ENCODE measurements around the gene ST8SIA5.

Gene ST8SIA5

GRCh38 chr18:46738491-46738890, 18.4 kb downstream of the ST8SIA5 start:
- no peak for DNase-seq

DNA sequence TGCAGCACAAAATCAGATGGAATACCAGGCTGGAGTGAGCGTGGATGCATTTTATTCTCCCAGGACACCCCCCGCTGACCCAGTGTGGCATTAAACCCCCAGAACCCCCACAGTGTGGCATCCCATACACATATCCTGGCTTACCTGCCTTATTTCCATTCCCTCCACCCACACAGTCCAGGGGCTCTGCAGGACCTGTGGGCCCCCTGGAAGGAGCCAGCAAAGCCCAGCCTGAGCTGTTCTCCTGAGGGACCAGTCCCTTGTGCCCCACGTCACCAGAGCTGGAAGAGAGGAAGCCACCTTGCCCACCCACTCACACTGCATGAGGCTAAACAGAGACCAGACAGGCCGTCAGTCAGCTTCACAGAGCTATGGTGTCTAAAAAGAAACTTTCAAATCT, 20.1 kb downstream of the ST8SIA5 start:
- no peak for DNase-seq

DNA sequence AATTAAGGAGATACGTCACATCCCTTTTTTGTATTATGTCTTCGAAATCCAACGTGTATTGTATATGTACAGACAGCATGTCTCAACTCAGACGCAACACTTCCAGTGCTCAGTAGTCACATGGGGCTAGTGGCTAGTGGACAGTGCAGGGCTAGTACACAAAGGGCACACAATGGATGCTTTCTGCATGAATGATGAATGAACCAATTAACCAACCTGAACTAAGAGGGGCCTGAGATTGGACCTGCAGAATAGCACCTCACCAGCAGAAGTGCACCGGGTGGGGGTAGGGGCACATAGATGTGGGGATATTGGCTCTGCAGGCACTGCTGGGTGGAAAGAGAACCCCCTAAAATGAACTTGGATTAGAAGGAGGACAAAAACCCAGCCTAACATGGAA, 20.7 kb downstream of the ST8SIA5 start:
- DNase-seq, result no peak

DNA sequence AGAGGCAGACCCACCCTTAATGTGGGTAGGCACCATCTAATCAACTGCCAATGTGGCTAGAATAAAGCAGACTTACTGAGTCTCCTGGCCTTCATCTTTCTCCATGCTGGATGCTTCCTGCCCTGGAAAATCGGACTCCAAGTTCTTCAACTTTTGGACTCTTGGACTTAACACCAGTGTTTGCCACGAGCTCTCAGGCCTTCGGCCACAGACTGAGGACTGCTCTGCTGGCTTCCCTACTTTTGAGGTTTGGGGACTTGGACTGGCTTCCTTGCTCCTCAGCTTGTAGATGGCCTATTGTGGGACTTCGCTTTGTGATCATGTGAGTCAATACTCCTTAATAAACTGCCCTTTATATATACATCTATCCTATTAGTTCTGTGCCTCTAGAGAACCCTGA, 21.9 kb downstream of the ST8SIA5 start:
- DNase-seq, result no peak

- DNase-seq, result no peak
These were observed 23.0 kb downstream of the ST8SIA5 start for GRCh38 chr18:46733872-46734271.

- no peak for DNase-seq
These were observed 24.1 kb downstream of the ST8SIA5 start for GRCh38 chr18:46732801-46733200.

DNA sequence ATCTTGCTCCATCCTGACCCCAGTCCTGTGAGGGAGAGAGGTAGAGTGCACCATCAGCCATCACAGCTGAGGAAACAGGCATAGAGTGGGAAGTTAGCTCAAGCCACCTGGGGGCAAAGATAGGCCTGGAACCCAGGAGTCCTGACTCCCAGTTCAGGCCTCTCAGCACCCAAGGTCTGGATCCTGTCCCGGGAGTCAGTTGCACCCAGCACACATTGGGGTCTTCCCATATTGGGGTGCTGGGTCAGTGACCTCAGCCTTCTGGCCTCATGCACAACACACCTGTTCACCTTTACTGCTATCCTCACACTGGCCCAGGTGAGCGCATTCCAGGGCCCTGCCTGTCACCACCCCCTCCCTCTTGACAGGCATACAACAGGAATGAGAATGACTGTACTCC, 24.7 kb downstream of the ST8SIA5 start:
- no peak for DNase-seq

GRCh38 chr18:46731316-46731715, 25.5 kb downstream of the ST8SIA5 start:
- no peak for DNase-seq

GRCh38 chr18:46728219-46728930, 28.5 kb downstream of the ST8SIA5 start:
- no peak for DNase-seq

- DNase-seq, result no peak
These were observed 29.7 kb downstream of the ST8SIA5 start for GRCh38 chr18:46727177-46727576.

DNA sequence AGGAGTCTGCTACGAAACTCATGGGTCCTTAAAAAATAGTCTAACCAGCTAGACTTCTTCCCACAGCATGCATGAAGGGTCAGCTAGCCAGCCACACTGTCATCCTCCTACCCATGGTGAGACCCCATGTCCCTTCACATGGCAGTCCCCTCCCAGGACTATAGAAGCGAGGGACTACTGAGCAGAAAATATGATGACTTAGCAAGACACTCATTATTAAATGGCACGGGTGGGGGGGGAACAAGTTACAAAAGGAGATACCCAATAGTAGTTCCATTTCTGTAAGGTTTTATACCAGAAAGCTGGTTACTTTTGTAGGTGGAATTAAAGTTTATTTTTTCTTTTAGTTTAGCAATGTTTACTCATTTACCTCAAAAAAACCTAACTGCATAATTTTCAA, 31.5 kb downstream of the ST8SIA5 start:
- no peak for DNase-seq

GRCh38 chr18:46723856-46724415, 32.9 kb downstream of the ST8SIA5 start:
- no peak for DNase-seq

GRCh38 chr18:46722051-46722450, 34.8 kb downstream of the ST8SIA5 start:
- DNase-seq, result no peak

GRCh38 chr18:46721331-46721730, 35.5 kb downstream of the ST8SIA5 start:
- DNase-seq, result no peak

GRCh38 chr18:46720521-46720920, 36.3 kb downstream of the ST8SIA5 start:
- no peak for DNase-seq

DNA sequence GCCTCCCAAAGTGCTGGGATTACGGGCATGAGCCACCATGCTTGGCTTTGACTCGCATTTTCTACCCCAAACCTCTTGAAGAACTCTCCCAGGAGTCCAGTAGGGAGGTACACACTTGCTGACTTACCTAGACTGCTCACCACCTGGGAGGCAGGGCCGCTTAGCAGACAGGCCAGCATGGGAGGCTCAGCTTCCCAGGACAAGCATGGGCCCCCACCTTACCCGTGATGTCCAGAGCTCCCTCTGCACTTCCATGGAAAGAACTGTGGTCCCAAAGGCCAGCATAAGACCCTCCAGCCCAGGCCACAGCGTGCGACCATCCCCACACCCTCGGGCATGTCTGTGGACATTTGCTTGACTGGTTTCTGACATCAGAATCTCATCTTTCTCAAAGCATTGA, 36.8 kb downstream of the ST8SIA5 start:
- no peak for DNase-seq

GRCh38 chr18:46719388-46719787, 37.5 kb downstream of the ST8SIA5 start:
- DNase-seq, result no peak

GRCh38 chr18:46718501-46719341, 38.1 kb downstream of the ST8SIA5 start:
- no peak for DNase-seq

GRCh38 chr18:46716827-46717226, 40.0 kb downstream of the ST8SIA5 start:
- no peak for DNase-seq

DNA sequence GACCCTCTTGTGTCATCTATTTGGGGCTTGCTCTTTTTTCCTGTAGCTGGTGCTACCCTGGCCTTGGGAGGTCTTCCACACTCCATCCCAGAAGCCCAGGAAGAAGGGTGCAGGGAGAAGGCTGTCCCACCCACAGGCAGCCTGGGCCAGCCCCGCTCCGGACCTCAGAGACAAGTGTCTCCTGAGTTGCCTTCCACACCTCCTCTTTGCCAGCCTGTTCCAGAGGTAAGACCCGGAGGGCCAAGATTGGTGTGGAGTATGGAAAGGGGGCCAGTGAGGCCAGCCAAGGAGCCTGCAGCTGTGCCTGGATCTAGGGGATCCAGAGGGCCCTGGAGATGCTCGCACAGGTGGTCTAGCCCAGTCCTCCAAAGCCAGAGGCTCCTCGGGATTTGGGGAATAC, 40.5 kb downstream of the ST8SIA5 start:
- DNase-seq, result no peak

DNA sequence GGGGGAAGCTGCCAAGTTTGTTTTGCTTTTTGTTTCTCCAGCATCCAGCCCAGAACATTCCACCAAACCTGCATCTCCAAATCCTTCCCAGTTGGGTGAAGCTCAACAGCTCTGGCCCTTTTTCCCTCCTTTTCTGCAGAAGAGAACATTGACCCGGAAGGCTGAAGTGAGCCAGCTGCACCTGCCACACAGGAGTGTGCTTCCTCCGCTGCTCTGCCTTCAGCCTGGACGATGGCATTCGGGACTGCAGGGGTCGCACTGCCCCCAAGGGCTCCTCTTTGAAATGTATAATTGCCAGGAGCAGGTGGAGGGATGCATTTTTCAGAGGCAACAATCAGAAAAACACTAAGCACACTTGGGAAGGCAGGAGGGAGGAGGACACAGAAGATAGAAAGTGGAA, 41.8 kb downstream of the ST8SIA5 start:
- no peak for DNase-seq

GRCh38 chr18:46712406-46712805, 44.4 kb downstream of the ST8SIA5 start:
- no peak for DNase-seq

DNA sequence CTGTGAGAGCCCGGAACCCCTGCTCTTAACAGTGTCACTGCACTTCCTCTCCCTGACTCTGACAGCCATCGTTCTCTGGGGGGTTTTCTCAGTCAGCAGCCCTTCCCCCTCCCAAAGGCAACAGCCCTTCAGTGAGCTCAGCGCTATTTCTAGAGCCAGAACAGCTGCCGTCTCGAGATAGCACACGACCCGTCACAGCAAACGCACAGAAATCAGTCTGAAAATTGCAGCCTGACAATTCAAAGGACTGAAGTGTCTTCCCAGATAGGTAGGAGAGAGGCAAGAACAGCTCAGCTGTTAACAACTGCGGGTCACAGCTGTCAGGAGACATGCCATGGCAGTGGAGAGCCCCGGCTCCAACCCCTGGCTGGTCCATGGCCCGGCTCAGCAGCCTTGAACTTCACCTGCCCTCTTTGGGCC, 45.4 kb downstream of the ST8SIA5 start:
- peak; percentile 58 to 59 for DNase-seq

DNA sequence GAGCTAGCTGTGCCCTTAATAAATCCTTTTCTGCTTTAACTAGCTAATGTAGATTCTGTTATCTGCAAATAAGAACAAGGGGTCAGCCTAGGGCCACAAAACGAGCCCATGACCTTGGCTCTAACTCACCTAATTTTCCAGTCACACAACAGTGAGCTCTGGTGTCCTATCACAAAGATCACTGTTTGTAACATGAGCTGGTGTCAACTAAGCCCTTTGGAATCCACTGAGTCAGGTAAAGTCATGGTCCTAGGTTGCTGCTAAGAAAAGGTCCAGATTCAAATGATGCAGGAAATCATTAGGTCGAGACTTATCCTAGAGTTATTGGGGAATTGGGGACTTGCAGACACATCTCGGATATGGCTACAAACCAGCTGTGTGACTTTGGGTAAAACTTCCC, 49.9 kb downstream of the ST8SIA5 start:
- DNase-seq, result no peak
